HG02678 (cell line): ENCODE results near the gene LCMT1.
A peak's percentile ranks its signal among the peaks of the same experiment; 100 is the strongest.

Experiments
- ATAC-seq: cut with Tn5 transposase; IDR thresholded peaks from one replicate; pipeline ENCODE4 v1.9.1; 2021; ENCODE audit warnings: mild to moderate bottlenecking, moderate library complexity; ENCODE audit not compliant: unreplicated experiment

The LCMT1 gene

GRCh38 chr16:25187491-25187795, 75.9 kb downstream of the LCMT1 start:
- no peak for ATAC-seq

DNA sequence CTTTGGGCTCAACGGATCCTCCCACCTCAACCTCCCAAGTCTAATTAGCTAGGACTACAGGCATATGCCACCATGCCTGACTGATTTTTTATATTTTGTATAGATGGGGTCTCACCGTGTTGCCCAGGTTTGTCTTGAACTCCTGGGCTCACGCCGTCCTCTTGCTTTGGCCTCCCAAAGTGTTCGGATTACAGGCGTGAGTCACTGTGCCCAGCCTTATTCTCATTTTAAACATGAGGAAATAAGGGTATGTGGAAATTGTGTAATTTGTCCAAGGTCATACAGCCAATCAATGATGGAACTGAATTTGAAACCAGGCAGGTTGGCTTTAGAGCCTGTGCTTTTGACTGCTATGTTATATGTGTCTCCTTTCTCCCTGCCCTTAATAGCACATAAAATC, 77.8 kb downstream of the LCMT1 start:
- ATAC-seq, result no peak

- no peak for ATAC-seq
These were observed 80.6 kb downstream of the LCMT1 start for GRCh38 chr16:25192096-25192495.

GRCh38 chr16:25194273-25194878, 82.8 kb downstream of the LCMT1 start:
- ATAC-seq, result no peak

GRCh38 chr16:25198021-25198420, 86.5 kb downstream of the LCMT1 start:
- ATAC-seq, result no peak

DNA sequence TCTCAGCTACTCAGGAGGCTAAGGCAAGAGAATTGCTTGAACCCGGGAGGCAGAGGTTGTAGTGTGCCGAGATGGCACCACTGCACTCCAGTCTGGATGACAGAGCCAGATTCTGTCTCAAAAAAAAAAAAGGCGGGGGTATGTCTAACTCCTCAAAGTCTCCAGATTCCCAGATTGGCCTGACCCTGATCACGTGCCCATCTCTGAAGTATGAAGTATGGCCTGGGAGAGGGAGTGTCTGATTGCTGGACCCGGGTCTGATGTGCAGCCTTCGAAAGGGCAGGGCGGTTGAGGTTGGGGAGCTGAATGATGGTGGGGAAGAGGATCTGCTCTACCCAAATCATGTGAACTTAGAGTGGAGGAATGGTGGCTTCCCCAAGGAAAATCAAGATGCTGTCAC, 87.9 kb downstream of the LCMT1 start:
- no peak for ATAC-seq

GRCh38 chr16:25210758-25211157, 99.2 kb downstream of the LCMT1 start:
- ATAC-seq, result no peak

DNA sequence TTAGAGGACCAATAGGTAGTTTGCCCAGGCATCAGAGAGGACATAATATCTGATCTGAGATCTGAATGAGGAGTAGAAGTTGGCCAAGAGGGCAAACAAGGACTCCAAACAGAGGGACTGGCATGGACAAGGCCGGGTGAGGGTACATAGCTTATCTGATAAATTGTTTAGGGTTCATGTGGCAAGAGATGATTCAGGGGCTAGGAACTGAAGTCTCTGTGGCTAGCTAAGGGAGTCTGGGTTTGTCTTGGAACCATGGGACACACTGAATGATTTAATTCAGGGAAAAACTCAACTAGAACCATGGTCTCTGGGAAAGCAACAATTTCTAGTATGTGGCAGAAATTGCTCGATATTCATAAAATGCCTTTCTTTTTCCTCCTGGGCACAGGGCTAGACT, 101.1 kb downstream of the LCMT1 start:
- ATAC-seq, result no peak

DNA sequence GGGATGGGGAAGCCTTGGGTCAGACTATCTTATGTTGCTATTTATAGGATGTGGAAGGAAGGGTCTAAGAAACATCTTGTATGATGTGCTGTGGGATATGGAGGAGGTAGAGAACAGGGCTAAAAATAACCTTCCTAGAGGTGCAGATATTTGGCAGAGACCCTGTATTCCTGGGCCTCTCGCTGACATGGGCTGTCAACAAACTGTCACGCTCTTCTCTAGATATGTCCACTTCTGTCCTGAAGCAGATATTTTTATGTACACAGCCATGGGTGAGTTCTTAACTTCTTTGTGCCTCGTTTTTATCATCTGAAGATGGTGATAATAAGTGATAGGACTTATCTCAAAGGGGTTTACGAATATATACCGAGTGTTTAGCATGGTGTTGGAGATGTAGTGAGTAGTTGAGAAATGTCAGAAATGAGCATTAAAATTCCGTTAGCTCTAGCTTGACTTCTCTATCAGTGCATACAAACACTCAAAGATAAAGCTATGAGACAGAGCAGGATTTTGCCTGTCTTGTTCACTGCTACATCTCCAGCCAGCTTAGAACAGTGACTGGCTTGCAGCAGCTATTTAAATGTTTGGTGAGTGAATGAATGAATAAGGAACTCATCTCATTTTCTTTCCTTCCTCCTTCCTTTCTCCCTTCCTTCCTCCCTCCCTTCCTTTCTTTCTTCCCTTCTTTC, 102.3 kb downstream of the LCMT1 start:
- ATAC-seq, result no peak

DNA sequence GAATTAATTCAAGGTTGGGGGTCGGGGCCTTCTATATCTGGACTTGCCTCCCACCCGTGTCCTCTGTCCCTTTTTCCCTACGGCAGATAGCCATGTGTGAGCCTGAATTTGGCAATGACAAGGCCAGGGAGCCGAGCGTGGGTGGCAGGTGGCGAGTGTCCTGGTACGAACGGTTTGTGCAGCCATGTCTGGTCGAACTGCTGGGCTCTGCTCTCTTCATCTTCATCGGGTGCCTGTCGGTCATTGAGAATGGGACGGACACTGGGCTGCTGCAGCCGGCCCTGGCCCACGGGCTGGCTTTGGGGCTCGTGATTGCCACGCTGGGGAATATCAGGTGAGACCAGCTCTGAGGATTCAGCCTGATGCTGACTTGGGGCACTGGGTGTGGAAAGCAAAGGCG, 105.6 kb downstream of the LCMT1 start:
- ATAC-seq, result no peak

- ATAC-seq, result no peak
These were observed 106.4 kb downstream of the LCMT1 start for GRCh38 chr16:25217921-25218320.

- ATAC-seq, result no peak
These were observed 107.7 kb downstream of the LCMT1 start for GRCh38 chr16:25219070-25219737.

- ATAC-seq, result no peak
These were observed 111.4 kb downstream of the LCMT1 start for GRCh38 chr16:25222959-25223358.

- ATAC-seq, result no peak
These were observed 112.4 kb downstream of the LCMT1 start for GRCh38 chr16:25223964-25224363.

GRCh38 chr16:25224731-25225319, 113.3 kb downstream of the LCMT1 start:
- peak; percentile 10 for ATAC-seq
